ENCODE results near the gene LCN1.
"Not testable (repeated sequence)": the region's sequence is repeated elsewhere in the genome, so short reads cannot be mapped to it uniquely, and the experiment has no call there.

Gene LCN1

GRCh38 chr9:135530146-135530545 lies 8.9 kb downstream of the LCN1 start:
- H3K27ac ChIP-seq: no peak overlapping the region
- no peaks in the 10 kb centered on the region for H3K36me3 ChIP-seq
- H4K20me1 ChIP-seq: no peaks in the 10 kb centered on the region
- peaks cover 22% of the 10 kb centered on the region for H3K27me3 ChIP-seq
- H3K9ac ChIP-seq: no peak overlapping the region
- peaks cover 17% of the 10 kb centered on the region for H3K4me1 ChIP-seq
- no peak overlapping the region for H3K4me2 ChIP-seq
- H3K9me3 ChIP-seq: no peaks in the 10 kb centered on the region
- no peak for TF ChIP-seq Cebpa-rat (IDR thresholded peaks at IDR 0.05)
- H3K4me3 ChIP-seq: no peak overlapping the region

GRCh38 chr9:135531096-135531495 lies 9.9 kb downstream of the LCN1 start:
- no peak for TF ChIP-seq Cebpa-rat (IDR thresholded peaks at IDR 0.05)
- Histone ChIP-seq H3K4me2 (no peak overlapping the region), H3K36me3 (no peaks in the 10 kb centered on the region), H4K20me1 (no peaks in the 10 kb centered on the region), H3K4me1 (peaks cover 16% of the 10 kb centered on the region), H3K27me3 (peaks cover 29% of the 10 kb centered on the region), H3K9ac (no peak overlapping the region), H3K27ac (no peak overlapping the region), H3K9me3 (no peaks in the 10 kb centered on the region), H3K4me3 (no peak overlapping the region)

DNA sequence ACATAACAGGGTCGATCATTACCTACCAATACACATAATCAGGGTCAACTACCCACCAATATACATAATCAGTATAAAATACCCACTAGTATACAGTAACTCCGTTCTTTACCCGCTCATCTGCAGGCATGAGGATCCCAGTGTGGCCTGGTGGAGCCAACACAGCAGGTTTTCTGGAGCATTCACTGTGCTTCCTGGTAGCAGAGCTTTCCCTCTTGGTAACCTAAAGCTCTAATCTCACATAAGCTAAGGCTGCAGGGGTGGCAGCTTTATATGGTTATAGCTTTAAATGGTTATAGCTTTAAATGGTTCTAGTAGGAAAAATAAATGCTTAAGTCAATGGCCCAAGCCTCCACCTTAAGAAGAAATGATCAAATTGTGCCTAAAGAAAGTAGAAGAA lies 11.9 kb downstream of the LCN1 start:
- Histone ChIP-seq H3K4me3 (no peak overlapping the region), H3K4me1 (peaks cover 16% of the 10 kb centered on the region), H3K9me3 (no peaks in the 10 kb centered on the region), H3K27me3 (peaks cover 36% of the 10 kb centered on the region), H4K20me1 (no peaks in the 10 kb centered on the region), H3K4me2 (0 out of 2 replicates have a peak overlapping the region, but pooled peaks have one; percentile 55), H3K9ac (no peak overlapping the region), H3K36me3 (no peaks in the 10 kb centered on the region), H3K27ac (no peak overlapping the region)
- TF ChIP-seq Cebpa-rat (IDR thresholded peaks at IDR 0.05): no peak

GRCh38 chr9:135533674-135534073 lies 12.4 kb downstream of the LCN1 start:
- Histone ChIP-seq H3K27me3 (peaks cover 36% of the 10 kb centered on the region), H3K4me3 (no peak overlapping the region), H3K27ac (no peak overlapping the region), H4K20me1 (no peaks in the 10 kb centered on the region), H3K4me1 (peaks cover 16% of the 10 kb centered on the region), H3K9ac (no peak overlapping the region), H3K4me2 (peak overlapping the region; percentile 55), H3K36me3 (no peaks in the 10 kb centered on the region), H3K9me3 (no peaks in the 10 kb centered on the region)
- TF ChIP-seq Cebpa-rat (IDR thresholded peaks at IDR 0.05): no peak

GRCh38 chr9:135534192-135534711 lies 13.0 kb downstream of the LCN1 start:
- not testable (repeated sequence) for H3K9ac ChIP-seq, H4K20me1 ChIP-seq, H3K4me3 ChIP-seq, H3K9me3 ChIP-seq, H3K36me3 ChIP-seq, H3K27ac ChIP-seq
- H3K4me1 ChIP-seq: peaks cover 16% of the 10 kb centered on the region
- peaks cover 36% of the 10 kb centered on the region for H3K27me3 ChIP-seq
- peak overlapping the region; percentile 55 for H3K4me2 ChIP-seq

- not testable (repeated sequence) for H3K9me3 ChIP-seq
These were observed 13.6 kb downstream of the LCN1 start for GRCh38 chr9:135534826-135535225.

GRCh38 chr9:135535631-135536030 lies 14.4 kb downstream of the LCN1 start:
- not testable (repeated sequence) for H3K27ac ChIP-seq, H3K36me3 ChIP-seq, H3K4me3 ChIP-seq, H3K9me3 ChIP-seq, H4K20me1 ChIP-seq, H3K9ac ChIP-seq, H3K4me2 ChIP-seq
- H3K4me1 ChIP-seq: peaks cover 25% of the 10 kb centered on the region
- peaks cover 36% of the 10 kb centered on the region for H3K27me3 ChIP-seq

More at GRCh38 chr9:135534826-135535225, 13.6 kb downstream of the LCN1 start:
- Histone ChIP-seq H3K4me1 (peaks cover 17% of the 10 kb centered on the region), H3K27me3 (peaks cover 36% of the 10 kb centered on the region), H3K4me2 (peak overlapping the region; percentile 55)
- not testable (repeated sequence) for H3K4me3 ChIP-seq, H4K20me1 ChIP-seq, H3K36me3 ChIP-seq, H3K27ac ChIP-seq, H3K9ac ChIP-seq

GRCh38 chr9:135536216-135536615 lies 15.0 kb downstream of the LCN1 start:
- H3K36me3 ChIP-seq: no peaks in the 10 kb centered on the region
- H3K4me2 ChIP-seq: no peak overlapping the region

DNA sequence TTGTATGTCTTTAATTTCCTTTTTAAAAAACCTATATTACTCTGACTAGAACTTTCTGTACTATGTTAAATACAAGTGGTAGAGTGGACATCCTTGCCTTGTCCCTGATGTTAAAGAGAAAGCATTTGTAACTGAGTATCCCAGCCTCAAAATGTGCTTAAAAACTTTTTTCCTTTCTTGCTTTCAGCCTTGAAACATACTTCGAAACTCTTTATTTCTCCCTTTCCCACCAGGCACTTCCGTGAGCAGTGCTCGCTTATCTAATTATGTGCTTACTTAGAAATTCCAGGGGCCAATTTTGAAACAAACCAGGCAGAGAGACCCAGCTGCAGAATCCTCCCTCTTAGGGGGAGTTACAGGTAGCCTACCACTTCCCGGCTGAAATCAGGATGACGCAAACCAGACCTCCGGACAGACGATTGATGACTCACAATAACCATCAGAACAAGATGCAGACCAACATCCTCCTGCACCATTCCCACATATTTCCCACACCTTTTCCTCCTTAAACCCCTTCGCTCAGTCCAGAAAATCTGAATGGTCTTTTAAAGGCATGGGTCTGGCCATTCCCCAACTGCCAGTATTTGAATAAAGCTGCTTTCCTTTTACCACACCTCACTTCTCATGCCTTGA lies 22.1 kb downstream of the LCN1 start:
- H3K27ac ChIP-seq, H3K4me3 ChIP-seq, H4K20me1 ChIP-seq, H3K4me2 ChIP-seq, H3K27me3 ChIP-seq, H3K9me3 ChIP-seq, H3K9ac ChIP-seq, H3K36me3 ChIP-seq: not testable (repeated sequence)
- peaks cover 12% of the 10 kb centered on the region for H3K4me1 ChIP-seq

More at GRCh38 chr9:135536216-135536615, 15.0 kb downstream of the LCN1 start:
- Histone ChIP-seq H3K27me3 (peaks cover 36% of the 10 kb centered on the region), H3K27ac (no peak overlapping the region), H3K4me1 (peaks cover 28% of the 10 kb centered on the region), H4K20me1 (no peaks in the 10 kb centered on the region), H3K9me3 (no peaks in the 10 kb centered on the region), H3K4me3 (no peak overlapping the region), H3K9ac (no peak overlapping the region)
- no peak for TF ChIP-seq Cebpa-rat (IDR thresholded peaks at IDR 0.05)

DNA sequence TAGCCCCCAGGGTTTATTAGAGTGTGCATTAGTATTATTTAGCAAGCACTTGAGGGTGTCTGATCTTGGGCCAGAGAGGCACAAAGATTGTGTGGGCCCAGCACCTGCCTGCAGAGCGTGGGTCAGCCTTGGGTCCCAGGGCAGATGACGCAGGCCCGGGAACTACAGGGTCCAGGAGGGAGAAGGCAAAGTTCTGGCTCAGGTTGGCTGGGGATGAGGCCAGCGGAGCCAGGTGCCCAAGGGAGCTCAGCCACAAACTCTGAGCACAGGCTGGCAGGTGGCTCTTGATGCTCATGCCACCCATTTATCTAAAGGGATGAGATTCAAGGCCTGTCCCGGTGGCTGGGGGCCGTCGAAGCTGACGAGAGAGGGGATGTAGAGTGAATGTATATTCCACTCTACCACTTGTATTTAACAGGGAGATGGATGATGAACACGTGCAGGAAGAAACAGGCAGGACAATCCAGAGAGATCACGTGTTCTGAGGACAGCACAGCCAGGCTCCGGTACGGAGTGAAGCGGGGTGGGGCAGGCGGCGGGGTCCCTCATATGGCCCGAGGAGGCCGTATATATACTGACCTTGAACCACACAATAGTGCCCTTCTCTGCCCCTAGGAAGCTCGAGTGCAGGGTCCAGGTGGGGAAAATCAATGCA lies 23.9 kb downstream of the LCN1 start:
- H4K20me1 ChIP-seq: no peaks in the 10 kb centered on the region
- peaks cover 10% of the 10 kb centered on the region for H3K4me1 ChIP-seq
- TF ChIP-seq Cebpa-rat (IDR thresholded peaks at IDR 0.05): no peak
- H3K27ac ChIP-seq: no peak overlapping the region
- no peak overlapping the region for H3K9ac ChIP-seq
- H3K9me3 ChIP-seq: no peaks in the 10 kb centered on the region
- H3K4me3 ChIP-seq: no peak overlapping the region
- no peak overlapping the region for H3K4me2 ChIP-seq
- no peaks in the 10 kb centered on the region for H3K36me3 ChIP-seq
- H3K27me3 ChIP-seq: no peaks in the 10 kb centered on the region

DNA sequence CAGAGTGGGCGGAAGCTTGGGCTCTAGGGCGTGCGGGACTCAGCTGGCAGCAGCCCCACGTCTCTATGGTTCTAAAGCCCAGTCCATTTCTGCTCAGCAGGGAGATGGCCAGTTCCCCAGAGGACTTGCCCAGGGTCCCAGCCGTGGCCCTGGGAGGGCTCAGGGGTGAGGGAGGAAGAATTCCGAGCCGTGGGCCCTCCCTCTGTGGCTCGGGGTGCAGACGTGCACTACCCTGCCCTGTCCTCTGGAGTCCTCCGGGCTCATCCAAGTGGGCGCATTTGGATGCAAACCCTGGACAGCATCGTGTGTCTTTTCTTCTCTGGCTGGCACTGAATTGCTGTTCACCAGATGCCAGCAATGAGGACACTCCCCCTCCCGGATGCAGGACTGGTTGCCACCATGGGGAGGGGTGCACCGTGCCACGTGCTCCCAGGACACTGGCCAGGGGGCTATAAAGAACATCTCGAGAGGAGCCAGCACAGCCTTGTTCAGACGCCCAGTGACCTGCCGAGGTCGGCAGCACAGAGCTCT lies 24.5 kb downstream of the LCN1 start, which contains the start of gene OBP2A:
Gene OBP2A (plus strand): TSS at position 481 of the 531 bp plus-strand sequence. CDS start 55 bp downstream, outside the sequence.
- H4K20me1 ChIP-seq, H3K27ac ChIP-seq, H3K4me2 ChIP-seq, H3K9ac ChIP-seq, H3K36me3 ChIP-seq, H3K27me3 ChIP-seq, H3K4me3 ChIP-seq, H3K9me3 ChIP-seq, H3K4me1 ChIP-seq: not testable (repeated sequence)

GRCh38 chr9:135546792-135547617 lies 25.8 kb downstream of the LCN1 start:
- peaks cover 21% of the 10 kb centered on the region for H3K4me1 ChIP-seq
- not testable (repeated sequence) for H3K36me3 ChIP-seq, H3K9me3 ChIP-seq, H3K4me3 ChIP-seq, H3K9ac ChIP-seq, H4K20me1 ChIP-seq, H3K4me2 ChIP-seq, H3K27me3 ChIP-seq, H3K27ac ChIP-seq

All from BLaER1 (cell line).